DMS153 treated with DMSO at 0.1 percent for 48 hours (cell line): Measurements from ENCODE around the gene PEPD.

Source experiments
- DNase-seq: peaks from one replicate; lab custom pipeline; 2025; ENCODE audit not compliant: unreplicated experiment; lab: John Stamatoyannopoulos, UW

The PEPD gene

DNA sequence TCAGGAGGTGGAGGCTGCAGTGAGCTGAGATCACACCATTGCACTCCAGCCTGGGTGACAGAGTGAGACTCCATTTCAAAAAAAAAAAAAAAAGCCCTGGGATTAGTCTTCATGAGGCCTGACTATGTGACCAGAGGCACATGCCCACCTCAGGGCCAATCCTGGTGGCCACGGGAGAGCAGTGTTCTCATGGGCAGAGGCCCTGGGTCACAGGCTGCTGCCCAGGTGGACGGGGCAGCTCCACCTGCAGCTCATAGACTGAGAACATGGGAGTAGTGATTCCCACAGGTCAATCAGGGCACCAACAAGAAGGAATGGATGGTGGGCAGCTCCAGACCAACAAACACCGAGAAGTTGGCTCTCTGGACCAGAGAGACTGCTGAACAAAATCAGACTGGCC is 26.1 kb upstream of the PEPD start:
- no peak for DNase-seq

DNA sequence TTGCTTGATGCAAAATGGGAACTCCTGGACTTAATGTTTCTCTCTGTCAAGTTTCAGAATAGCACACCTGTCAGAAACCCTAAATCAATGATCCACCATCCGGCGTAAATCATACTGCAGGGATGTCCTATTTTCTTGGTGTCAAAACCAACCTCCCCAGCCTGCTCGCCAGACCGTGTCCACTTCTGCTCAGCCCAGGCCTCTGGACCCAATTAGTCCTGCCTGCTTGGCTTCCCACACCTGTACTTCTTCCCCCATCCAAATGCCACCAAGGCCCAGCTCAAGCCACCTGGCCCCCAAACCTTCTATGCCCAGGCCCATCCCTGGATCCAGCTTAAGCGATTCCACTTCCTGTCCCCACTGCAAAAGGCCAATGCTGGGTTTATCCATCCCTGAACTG is 25.1 kb upstream of the PEPD start:
- DNase-seq = no peak

DNA sequence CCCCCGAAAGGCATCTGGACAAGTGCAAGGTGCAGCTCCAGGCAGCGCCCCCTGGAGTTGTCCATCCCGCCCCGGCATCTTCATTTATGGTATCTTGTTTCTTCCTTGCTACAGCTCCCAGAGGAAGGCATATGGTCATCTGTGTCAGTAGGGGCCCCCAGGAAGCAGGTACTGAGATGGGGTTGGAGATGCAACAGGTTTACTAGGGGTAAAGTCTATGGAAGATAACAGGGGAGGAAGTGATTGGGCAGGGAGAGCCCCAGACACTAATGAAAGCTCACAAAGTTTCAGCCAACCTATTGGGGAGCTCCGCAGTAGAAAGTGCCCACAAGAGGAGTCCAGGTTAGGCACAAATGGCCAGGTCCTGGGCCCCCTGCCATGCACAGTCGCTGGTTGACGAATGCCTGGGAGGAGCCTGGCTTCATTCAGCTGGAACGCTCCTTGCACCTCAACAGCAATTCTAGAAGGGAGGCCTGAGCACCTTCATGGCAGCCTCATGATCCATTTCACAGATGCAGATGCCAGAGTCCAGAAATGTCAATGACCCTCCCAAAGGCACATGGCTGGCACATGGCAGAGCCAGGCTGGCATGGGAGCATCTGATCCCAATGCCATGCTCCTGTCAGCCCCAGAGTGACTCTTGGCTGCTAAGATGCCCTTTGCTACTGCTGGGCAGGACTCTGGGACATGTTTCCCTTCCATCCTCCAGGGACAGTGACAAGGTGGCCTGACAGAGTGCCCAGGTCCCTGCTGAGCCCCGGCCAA is 23.8 kb upstream of the PEPD start:
- no peak for DNase-seq

DNA sequence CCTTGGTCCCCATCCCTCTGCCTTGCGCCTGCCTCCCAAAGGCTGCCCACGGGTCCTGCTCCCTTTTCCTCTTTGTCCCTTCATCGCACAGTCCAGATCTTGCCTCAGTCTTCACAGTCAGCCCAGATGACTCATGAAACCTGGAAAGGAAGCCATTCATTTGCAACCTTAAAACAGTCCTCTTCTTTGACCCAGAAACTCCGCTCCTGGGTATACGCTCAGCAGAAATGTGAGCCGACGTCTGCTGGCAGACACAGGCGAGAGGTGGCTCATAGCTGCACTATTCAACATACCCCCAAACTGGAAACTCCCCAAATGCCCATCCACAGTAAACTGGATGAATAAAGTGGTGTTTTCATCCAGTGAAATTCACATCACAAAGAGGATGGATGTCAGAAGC is 13.6 kb upstream of the PEPD start:
- DNase-seq = no peak

DNA sequence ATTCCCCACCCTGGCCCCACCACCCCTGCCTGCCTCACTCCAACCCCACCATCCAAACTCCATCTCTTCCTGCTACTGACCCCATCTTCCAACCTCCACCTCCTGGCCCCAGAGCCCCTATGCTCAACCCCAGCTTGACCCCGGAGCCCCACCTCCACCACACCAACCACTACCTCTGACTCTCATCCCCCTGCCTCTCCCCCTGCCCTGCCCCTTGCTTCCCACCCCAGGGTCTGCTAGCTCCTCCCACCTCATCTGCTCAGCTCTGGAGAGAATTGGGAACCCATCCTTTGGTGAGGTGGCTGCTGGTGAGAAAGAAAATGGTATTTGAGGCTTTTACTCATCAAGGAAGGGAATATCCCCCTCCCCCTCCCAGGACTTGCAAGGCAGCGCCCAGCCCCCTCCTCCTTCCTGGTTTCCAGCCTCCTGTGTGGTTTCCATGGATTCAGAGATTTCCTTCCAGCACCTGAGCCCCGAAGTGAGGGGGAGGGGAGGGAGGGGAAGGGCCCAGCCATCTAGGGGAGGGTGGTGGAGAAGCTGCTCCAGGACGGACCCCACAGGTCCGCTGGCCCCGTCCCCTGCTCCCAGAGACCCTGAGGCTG is 11.4 kb upstream of the PEPD start:
- DNase-seq = no peak

DNA sequence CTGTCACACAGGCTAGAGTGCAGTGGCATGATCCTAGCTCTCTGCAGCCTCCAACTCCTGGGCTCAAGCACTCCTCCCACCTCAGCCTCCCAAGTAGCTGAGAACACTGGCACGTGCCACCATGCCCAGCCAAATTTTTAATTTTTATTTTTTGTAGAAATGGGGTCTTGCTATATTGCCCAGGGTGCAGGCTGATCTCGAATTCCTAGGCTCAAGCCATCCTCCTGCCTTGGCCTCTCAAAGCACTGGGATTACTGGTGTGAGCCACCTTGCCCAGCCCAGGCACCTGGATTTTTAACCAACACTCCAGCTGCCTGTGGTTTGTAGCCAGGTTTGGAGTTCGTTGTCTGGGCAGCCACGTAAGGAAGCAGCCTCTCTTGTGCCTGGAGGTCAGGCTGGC is 9.3 kb upstream of the PEPD start:
- DNase-seq = no peak

DNA sequence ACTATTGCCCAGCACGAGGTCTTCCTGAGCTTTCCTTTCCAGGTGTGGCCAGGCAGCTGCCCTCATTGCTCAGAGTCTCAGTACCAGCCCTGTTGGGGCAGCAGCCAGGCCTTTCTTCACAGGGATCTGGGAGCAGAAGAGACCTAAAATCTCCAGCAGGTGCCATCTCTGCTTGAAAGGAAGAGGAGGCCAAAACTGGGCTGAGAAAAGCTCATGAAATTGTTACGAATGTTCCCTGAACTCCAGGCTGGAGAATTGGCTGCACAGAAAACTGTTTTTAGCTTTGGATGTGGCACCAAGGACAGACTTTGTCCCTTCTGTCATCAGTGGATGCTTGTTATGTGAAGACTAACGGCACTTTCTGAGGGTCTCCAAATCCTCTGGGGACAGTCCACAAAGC is 8.7 kb upstream of the PEPD start:
- no peak for DNase-seq

DNA sequence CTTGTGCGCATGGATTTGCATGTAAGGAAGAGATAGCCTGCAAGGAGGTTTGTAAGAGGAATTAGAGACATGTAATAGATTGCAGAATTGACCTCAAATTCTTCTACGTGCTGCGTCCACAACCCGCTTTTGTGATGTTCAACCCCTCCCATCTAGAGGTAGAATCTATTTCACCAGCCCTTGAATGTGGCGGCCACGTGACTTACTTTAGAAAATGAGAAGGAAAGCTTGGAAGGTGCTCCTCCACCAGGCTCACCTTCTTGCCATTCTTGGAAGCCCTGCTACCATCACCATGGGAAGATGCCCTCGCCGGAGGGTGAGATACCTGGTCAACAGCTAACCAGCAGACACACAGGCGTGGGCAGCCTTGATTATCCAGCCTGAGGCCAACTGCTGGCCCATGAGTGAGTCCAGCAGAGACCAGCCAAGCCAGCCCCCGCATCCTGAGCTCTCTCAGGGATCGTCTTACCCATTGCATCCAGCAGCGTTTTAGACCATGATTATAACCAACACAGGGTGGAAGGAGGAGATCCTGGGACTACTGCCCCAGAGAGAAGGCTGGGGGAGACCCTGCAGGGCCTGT is 7.6 kb upstream of the PEPD start:
- DNase-seq = no peak

DNA sequence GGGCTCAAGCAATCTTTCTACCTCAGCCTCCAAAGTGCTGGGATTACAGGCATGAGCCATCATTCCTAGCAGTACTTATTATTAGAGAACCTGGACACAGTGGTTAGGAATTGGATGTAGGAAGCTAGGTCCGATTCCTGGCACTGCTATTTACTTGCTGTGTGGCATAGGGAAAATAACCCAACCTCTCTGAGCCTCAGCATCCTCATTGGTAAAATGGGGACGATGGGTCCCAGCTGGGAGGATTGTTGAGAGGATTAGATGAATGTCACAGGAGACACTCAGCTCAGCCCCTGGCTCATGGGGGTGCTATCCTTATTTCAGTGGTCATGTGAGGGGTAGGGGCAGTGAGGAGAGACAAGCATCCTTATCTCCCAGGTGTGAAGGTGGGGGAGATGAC is 6.8 kb upstream of the PEPD start:
- no peak for DNase-seq

DNA sequence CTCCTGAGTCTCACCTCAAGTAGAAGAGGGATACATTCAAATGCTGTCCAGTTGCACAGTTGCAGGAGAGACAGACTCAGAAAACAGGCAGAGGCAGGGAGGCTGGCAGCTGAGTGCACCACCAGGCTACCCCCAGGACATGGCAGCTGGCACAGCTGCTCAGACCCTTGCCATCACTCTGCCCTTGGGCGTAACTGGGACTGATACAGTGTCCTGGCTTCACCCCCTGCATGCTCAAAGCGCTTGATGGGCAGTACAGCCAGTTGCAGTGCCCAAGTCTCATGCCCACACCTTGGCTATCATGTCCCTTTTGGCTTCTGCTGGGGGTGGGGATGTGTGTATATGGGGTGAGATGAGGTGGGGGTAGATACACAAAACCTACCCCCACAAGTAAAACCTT is 5.5 kb upstream of the PEPD start:
- DNase-seq = no peak

DNA sequence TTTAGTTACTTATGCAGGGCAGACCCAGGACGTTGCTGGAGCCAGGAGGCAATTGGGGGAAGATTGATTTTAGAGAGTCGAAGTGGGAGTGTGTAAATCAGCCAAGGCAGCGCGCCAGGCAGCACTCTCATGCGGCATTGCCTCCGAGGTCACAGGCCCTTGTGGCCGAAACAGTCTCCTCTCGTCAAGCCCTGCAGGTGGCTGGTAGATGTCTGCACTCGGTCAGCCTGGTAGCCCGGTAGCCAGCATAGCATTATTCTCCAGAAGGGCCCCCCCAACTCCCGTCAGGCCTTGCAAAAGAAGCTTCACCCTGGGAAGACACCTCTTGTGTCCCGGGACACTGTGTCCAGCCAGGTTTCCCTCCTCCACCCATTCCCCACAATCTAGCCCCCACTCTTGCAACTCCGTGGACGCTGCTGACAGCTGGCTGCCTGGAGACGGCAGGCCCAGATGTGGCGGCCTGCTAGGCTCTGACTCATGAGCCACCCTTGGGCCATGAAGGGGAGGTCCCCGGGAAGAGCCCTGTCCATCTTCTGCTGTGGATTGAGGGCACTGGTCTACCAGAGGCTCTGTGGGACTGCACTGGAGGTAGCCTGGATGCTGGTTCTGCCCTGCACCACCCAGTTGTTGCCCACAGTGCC is 2.6 kb upstream of the PEPD start:
- DNase-seq = no peak

DNA sequence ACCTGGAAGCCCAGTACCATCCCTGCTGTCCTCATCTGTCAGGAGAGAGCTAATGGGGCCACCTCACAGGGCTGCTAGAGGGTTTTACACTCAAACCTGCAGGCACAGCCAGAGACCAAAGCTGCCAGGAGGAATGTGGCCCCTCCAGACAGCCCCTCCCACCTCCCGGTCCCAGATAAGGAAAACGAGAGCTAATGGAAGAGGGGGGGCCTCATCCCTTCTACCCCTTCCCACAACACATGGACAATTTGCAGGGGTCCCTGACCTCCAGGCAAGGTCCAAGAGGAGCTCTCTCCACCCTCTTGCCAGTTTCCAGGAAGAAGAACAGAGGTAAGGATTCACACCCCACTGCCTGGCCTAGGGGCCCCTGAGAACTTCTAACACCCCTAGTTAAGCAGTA is 1.6 kb upstream of the PEPD start:
- DNase-seq = no peak

DNA sequence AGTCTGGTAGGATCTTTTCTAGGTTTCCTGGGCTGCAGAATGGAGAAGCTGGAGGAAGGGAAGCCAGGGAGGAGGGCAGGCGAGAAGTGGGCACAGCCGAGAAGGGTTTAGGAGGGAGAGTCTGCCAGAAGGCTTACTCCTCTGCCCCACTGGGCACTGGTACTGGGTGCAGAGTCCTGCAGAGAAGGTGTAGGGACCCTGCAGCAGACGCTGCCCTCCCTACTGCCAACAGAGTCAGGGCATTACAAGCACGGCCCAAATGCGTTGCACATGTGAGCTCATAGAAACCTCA is 726 bp upstream of the PEPD start:
- DNase-seq = no peak

DNA sequence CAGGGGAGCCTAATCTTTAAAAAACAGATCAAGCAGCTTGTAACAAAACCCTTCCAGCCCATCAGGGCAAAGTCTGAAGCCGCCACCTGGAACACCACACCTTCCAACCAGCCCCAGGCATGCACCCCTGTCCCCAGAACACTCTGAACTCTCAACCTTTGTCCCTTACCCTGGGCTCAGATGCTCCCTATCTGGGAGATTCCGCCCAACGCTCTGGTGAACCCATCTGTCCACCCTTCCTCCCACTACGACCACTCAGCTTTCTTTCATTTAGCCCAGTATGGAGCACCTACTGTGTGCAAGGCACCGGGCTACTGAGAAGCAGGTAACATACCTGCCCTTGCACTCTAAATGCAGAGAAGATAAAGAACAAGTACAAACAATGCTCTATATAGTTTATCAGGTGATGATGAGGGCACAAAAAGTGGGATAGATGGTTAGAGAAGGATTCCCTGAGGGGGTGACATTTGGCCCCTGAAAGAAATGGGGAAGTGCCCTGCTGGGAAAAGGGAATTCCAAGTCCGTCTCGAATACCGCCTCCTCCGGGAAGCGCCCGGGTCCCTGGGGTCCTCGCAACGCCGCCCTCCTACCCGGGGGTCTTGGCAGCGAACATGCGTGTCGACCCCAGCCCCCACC is 629 bp downstream of the PEPD start:
- DNase-seq = no peak

DNA sequence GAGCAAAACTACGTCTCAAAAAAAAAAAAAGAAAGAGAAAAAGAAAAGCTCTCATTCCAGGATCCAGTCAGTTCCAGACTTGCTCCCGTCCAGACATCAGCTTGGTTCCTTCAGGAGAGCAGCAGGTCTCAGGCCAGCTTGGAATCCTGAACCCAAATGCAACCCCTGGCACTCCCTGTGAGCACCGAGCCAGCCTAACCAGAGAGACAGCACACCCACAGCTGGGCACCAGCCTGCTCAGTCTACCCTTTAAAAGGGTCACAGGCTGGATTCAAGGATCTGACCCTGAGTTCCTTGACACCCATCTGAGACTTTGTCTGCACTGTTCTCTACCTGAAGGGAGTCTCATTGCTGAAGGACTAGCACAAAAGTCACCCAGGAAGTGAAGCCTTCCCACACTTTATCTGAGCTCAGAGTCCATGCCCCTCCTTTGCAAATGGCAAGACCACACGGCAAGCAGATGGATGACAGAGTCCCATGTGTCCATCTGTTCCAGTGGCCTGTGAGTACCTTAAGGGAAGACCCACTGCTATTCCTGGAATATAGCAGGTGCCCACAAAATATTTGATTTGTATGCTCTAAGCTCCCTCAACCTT is 1.4 kb downstream of the PEPD start:
- DNase-seq = no peak

DNA sequence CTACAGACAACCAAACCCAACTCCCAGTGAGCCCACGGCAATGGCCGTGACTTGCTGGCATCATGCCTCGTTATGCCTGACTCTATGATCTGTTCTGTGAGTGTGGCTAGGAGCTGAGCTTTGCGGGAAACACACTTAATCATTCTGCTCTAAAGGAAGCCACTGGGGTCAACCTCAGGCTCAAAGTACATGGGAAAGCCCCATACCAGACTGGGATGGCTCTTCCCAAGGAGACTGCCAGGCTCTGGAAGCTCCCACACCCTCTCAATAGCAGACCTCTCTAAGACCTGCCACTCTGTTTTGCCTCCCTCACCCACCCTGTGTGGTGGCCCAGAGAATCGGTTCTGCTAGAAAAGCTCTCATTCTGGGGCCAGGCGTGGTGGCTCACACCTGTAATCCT is 2.2 kb downstream of the PEPD start:
- DNase-seq = no peak

DNA sequence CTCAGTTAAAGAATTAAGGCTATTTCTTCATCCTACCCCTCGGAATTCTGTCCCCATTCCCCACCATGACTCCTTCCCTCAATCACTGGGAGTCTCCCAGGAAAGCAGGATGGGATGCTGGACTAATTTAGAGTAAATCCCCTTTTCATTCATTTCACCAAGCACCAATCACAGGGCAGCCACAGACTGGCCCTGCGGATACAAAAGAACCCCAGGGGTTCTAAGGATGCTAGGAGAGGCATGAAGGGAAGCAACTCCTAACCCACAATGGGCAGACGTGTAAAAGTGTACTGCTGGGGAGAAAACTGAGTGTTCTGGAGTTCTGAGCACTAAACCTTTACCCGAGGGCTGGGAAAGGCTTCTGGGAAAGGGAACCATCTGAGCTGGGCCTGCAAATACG is 3.0 kb downstream of the PEPD start:
- no peak for DNase-seq

DNA sequence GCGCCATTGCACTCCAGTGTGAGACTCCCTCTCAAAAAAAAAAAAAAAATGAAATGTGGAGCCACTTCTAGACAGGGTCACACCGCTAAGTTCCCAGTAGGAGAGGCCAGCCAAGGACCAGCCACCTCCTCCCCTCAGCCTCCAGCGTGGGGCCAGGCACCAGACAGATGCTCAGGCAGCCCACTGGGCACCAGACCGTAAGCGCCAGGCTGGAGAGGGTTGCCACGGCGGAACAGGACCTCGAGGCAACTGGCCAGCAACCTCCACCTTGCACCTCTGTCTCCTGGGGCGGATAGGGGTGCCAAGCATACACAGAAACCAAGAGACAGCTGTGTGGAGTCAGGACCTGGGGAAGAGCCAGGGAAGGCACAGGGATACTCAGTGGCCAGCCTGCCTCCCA is 3.7 kb downstream of the PEPD start:
- no peak for DNase-seq

DNA sequence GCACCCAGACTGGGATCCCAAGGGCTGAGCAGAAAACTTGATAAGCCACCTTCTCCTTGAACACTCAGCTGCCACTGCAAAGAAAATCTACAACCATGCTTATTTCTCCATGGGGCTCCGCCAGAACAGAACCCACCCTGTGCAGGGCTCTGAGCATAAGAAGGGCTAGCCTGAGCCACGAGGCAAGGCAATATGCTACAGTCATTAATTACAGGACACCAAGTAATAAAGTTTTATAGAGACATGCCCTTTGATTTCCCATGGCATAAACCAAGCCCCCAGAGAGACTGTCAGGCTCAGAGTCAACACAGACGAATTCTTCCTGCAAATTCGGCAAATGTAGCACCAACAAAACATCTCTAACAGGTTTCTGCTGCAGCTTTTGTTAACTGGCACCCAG is 5.7 kb downstream of the PEPD start:
- DNase-seq = no peak

DNA sequence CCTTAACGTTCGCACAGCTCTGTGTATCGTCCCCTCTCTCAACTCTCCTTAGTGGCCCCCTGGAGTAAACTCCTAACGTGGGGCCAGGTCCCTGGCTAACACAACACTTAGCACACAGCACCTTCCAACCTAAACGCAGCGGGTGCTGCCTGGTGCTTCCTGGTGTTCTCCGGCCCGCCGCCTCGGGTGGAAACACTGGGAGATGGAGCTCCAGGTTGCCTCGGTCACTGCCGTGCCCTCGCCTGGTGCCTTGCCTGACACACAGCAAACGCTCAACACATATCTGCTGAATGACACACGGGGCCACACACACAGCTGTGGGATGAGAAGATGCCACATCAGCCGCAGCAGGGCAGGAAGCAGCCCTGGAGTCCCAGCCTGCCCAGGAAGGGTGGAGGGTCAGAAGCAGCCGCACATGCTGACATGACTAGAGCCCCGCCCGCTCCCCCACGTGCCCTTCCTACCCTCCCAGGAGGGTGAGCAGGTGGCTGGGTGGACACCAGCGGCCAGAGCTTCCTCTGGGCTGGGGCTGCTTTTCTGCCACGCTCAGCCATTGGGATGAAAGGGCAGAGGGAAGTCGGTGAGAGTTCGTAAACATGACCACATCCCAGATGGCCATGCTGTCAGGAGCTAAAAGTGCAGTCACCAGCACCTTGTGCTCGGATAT is 6.6 kb downstream of the PEPD start:
- no peak for DNase-seq

DNA sequence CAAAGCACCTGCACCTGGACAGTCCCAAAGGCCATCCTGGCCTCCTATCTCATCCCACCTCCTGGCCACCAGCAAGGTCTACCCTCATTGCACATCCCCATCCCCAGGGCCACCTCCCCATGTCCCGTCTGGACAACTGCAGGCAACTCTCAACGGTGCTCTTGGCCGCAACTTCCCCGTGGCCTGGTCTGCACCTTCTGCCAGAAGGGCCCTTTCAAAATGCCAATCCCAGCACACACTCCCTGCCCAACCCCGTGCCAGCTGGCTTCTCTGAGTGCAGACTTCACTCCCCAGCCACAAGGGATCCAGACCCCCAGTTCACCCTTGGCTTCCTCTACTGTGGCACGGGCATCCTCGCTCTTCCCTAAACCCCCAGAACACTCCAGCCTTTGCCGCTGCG is 8.2 kb downstream of the PEPD start:
- DNase-seq = no peak
